Measurements from ENCODE around the gene INO80B. TPM values are rescaled to one million over a fixed set of nuclear protein-coding genes. Genes with fewer than 3 reads are reported as not detected.

The INO80B gene
- total RNA-seq (2014; rRNA removed; shearing (Covaris generic)) = 29.2 and 38.7 TPM in 2 replicates
- 43.1 and 44.5 TPM in 2 replicates for total RNA-seq (2022)
- percentile 49 among the genes with signal in this experiment for Bru-seq, nascent RNA
- percentile 62 among the genes with signal in this experiment for BruChase-seq, experiment 1, labeled RNA remaining after a 6-hour chase
- percentile 51 among the genes with signal in this experiment for BruChase-seq, experiment 2, labeled RNA remaining after a 2-hour chase
- long read RNA-seq, transcript INO80B-201 (5 exons, 1,261 nt) = major isoform, 8 of 12 reads
- long read RNA-seq, partial matches to known transcripts = 1 of 12 reads
- long read RNA-seq, other reads (novel, unspliced or antisense) = 2 of 12 reads

GRCh38 chr2:74454654-74455511 lies at the start of gene INO80B:
Gene INO80B, plus strand, starts transcription at chr2:74455087. Its CDS starts 30 bp downstream, at chr2:74455117.
- H3K4me1 ChIP-seq (ENCODE audit: insufficient read depth, low read length, poor library complexity, severe bottlenecking) = peaks cover 46% of the 10 kb centered on the region
- TF ChIP-seq CTCF (conservative IDR thresholded peaks at IDR 0.05; ENCODE audit: low read length) (0 out of 2 replicates have a peak, but pooled peaks have one; percentile 31), EZH2phosphoT487 (IDR thresholded peaks at IDR 0.05; ENCODE audit: borderline replicate concordance, low read depth, low read length) (no peak)
- peaks cover 7% of the 10 kb centered on the region; the same call in 1 of the 2 replicates for H3K36me3 ChIP-seq (ENCODE audit: insufficient read depth, low read length)
- POLR2A ChIA-PET = interaction anchor here (0.5 to 3.1 kb wide), 10 partner anchors 12 to 63 kb away, joined by 3 to 13 read pairs (median 3); partner anchors contain the start of genes C2orf81, RTKN and WDR54
- H3K4me2 ChIP-seq (ENCODE audit: low read length) = peak within 1 kb of the TSS; percentile 88
- CTCF ChIA-PET (ENCODE audit: unreplicated experiment) = interaction anchor here (0.5 to 0.9 kb wide), 3 partner anchors 24 to 34 kb away, joined by 3 to 4 read pairs (median 3); partner anchors contain the start of genes C2orf81, CCDC142, TTC31 and WDR54
- H3K9me3 ChIP-seq (ENCODE audit: low read length) = no peaks in the 10 kb centered on the region
- DNase-seq (ENCODE audit: low spot score) = peak; percentile 99
- H3K4me3 ChIP-seq (ENCODE audit: low read depth, low read length, poor library complexity, severe bottlenecking) = peak within 1 kb of the TSS; percentile 98
- H3K9me2 ChIP-seq (ENCODE audit: insufficient read depth, low read length) = no peaks in the 10 kb centered on the region
- H3K79me2 ChIP-seq (ENCODE audit: insufficient read depth, low read depth, low read length) = peaks cover 22% of the 10 kb centered on the region
- H2AFZ ChIP-seq (ENCODE audit: low read length) = peak within 1 kb of the TSS; percentile 90
- intact Hi-C loops (cut with micrococcal nuclease; ENCODE audit: unreplicated experiment) = loop anchor here (1.0 to 2.0 kb wide), 2 partner anchors 34 to 1220 kb away; partner anchors contain the start of genes C2orf81, CCT7 and WDR54
- TSS peak; percentile 61 for BruUV-seq (replicated peaks)
- H3K27ac ChIP-seq (ENCODE audit: low read depth, low read length, poor library complexity, severe bottlenecking) = peak within 1 kb of the TSS; percentile 92
- no peaks in the 10 kb centered on the region for H4K20me1 ChIP-seq (ENCODE audit: insufficient read depth, low read length)

GRCh38 chr2:74406035-74406434 lies 48.9 kb upstream of the INO80B start:
- Histone ChIP-seq H3K9me3 (ENCODE audit: low read length) (no peaks in the 10 kb centered on the region), H3K9me2 (ENCODE audit: insufficient read depth, low read length) (no peaks in the 10 kb centered on the region), H3K4me3 (ENCODE audit: low read depth, low read length, poor library complexity, severe bottlenecking) (no peak overlapping the region), H3K4me2 (ENCODE audit: low read length) (no peak overlapping the region), H2AFZ (ENCODE audit: low read length) (no peak overlapping the region), H3K36me3 (ENCODE audit: insufficient read depth, low read length) (no peaks in the 10 kb centered on the region), H3K27ac (ENCODE audit: low read depth, low read length, poor library complexity, severe bottlenecking) (no peak overlapping the region), H4K20me1 (ENCODE audit: insufficient read depth, low read length) (no peaks in the 10 kb centered on the region), H3K79me2 (ENCODE audit: insufficient read depth, low read depth, low read length) (no peaks in the 10 kb centered on the region), H3K4me1 (ENCODE audit: insufficient read depth, low read length, poor library complexity, severe bottlenecking) (peaks cover 8% of the 10 kb centered on the region)
- ChIA-PET POLR2A (interaction anchor here (0.8 kb wide), 1 partner anchor 225 kb away, joined by 3 read pairs; no protein-coding TSS in a partner anchor), CTCF (ENCODE audit: unreplicated experiment) (no interaction called here)
- intact Hi-C loops (cut with micrococcal nuclease; ENCODE audit: unreplicated experiment) = no loop called here
- BruUV-seq (replicated peaks) = no TSS peak
- TF ChIP-seq CTCF (conservative IDR thresholded peaks at IDR 0.05; ENCODE audit: low read length) = no peak
- no peak for TF ChIP-seq EZH2phosphoT487 (IDR thresholded peaks at IDR 0.05; ENCODE audit: borderline replicate concordance, low read depth, low read length)
- DNase-seq (ENCODE audit: low spot score) = no peak

All from OCI-LY7 (cell line).